Mesothelial cell of epicardium (in vitro differentiated cells): ENCODE data around the gene MYCBP2. TPM values are rescaled to one million over a fixed set of nuclear protein-coding genes. Genes with fewer than 3 reads are reported as not detected.
A peak's percentile ranks its signal among the peaks of the same experiment; 100 is the strongest.

Experiments
- DNase-seq, 2 experiments: peaks; one replicate each; pipeline ENCODE4 v3.0.0; 2021; ENCODE audit warnings: low spot score in 2 of 2; ENCODE audit not compliant: unreplicated experiment in 2 of 2
- H3K27ac Mint-ChIP-seq: 2 replicates; pipeline ENCODE4 v1.8.0; 2021; ENCODE audit warnings: mixed read lengths
- H3K27me3 Mint-ChIP-seq: 2 replicates; pipeline ENCODE4 v1.8.0; 2021; ENCODE audit warnings: low read depth, mixed read lengths
- H3K36me3 Mint-ChIP-seq: 2 replicates; pipeline ENCODE4 v1.8.0; 2021; ENCODE audit warnings: mixed read lengths
- H3K4me1 Mint-ChIP-seq: 2 replicates; pipeline ENCODE4 v1.8.0; 2021; ENCODE audit warnings: mixed read lengths
- H3K4me3 Mint-ChIP-seq: 2 replicates; pipeline ENCODE4 v1.8.0; 2021; ENCODE audit warnings: mild to moderate bottlenecking, moderate library complexity, mixed read lengths
- H3K9me3 Mint-ChIP-seq: 2 replicates; pipeline ENCODE4 v1.8.0; 2021; ENCODE audit warnings: mixed read lengths
- CTCF ChIP-seq: fragments of 200-600 bp; sonication (generic); IDR thresholded peaks from one replicate; pipeline ENCODE4 v1.5.0; 2021; ENCODE audit warnings: antibody characterized with exemption; ENCODE audit not compliant: unreplicated experiment
- total RNA-seq: library from RNA; stranded (reverse); gene quantifications from 3 replicates; pipeline ENCODE4 v1.2.1, GENCODE V29; 2021

The MYCBP2 gene
- total RNA-seq, 1 donor from 2014 or later = 72.3 TPM

GRCh38 chr13:77335543-77335942 is 8.6 kb upstream of the MYCBP2 start:
- Mint-ChIP-seq H3K4me3 (no peak overlapping the region), H3K27me3 (peaks cover 23% of the 10 kb centered on the region), H3K9me3 (peaks cover 1% of the 10 kb centered on the region), H3K4me1 (no peaks in the 10 kb centered on the region), H3K27ac (no peak overlapping the region), H3K36me3 (no peaks in the 10 kb centered on the region)
- DNase-seq = no peak
- TF ChIP-seq CTCF = no peak

- no peak overlapping the region for H3K27ac Mint-ChIP-seq
These were observed 6.7 kb upstream of the MYCBP2 start for GRCh38 chr13:77333594-77333993.

GRCh38 chr13:77331421-77331820 is 4.5 kb upstream of the MYCBP2 start:
- H3K9me3 Mint-ChIP-seq = no peaks in the 10 kb centered on the region
- peaks cover 18% of the 10 kb centered on the region for H3K4me1 Mint-ChIP-seq
- no peak overlapping the region for H3K27ac Mint-ChIP-seq
- H3K27me3 Mint-ChIP-seq = peaks cover 10% of the 10 kb centered on the region
- H3K4me3 Mint-ChIP-seq = no peak overlapping the region
- no peak for TF ChIP-seq CTCF
- no peak for DNase-seq
- H3K36me3 Mint-ChIP-seq = no peaks in the 10 kb centered on the region

More at GRCh38 chr13:77333594-77333993, 6.7 kb upstream of the MYCBP2 start:
- Mint-ChIP-seq H3K4me3 (no peak overlapping the region), H3K36me3 (no peaks in the 10 kb centered on the region), H3K4me1 (peaks cover 9% of the 10 kb centered on the region), H3K27me3 (peaks cover 20% of the 10 kb centered on the region), H3K9me3 (no peaks in the 10 kb centered on the region)
- TF ChIP-seq CTCF = no peak
- DNase-seq = no peak

- DNase-seq = no peak
- no peaks in the 10 kb centered on the region for H3K9me3 Mint-ChIP-seq
- no peaks in the 10 kb centered on the region for H3K36me3 Mint-ChIP-seq
- TF ChIP-seq CTCF = no peak
- peaks cover 29% of the 10 kb centered on the region for H3K4me1 Mint-ChIP-seq
- H3K27me3 Mint-ChIP-seq = peaks cover 4% of the 10 kb centered on the region
- H3K4me3 Mint-ChIP-seq = peak overlapping the region; percentile 99
- peak overlapping the region; percentile 93 for H3K27ac Mint-ChIP-seq
These were observed 3.2 kb upstream of the MYCBP2 start for GRCh38 chr13:77329911-77330584.

GRCh38 chr13:77329133-77329910 is 2.4 kb upstream of the MYCBP2 start:
- Mint-ChIP-seq H3K27me3 (peaks cover 2% of the 10 kb centered on the region), H3K4me3 (peak overlapping the region; percentile 99), H3K27ac (peak overlapping the region; percentile 93), H3K4me1 (peaks cover 37% of the 10 kb centered on the region), H3K9me3 (no peaks in the 10 kb centered on the region), H3K36me3 (no peaks in the 10 kb centered on the region)
- no peak for TF ChIP-seq CTCF
- DNase-seq = peak; percentile 36 to 72
